ENCODE results near the gene HAUS1.
"Not testable (repeated sequence)": the region's sequence is repeated elsewhere in the genome, so short reads cannot be mapped to it uniquely, and the experiment has no call there.

The HAUS1 gene

GRCh38 chr18:46113751-46114150 lies 9.6 kb downstream of the HAUS1 start:
- WGBS (ENCODE audit: extremely low coverage, insufficient coverage, insufficient read length) = no CpG with 5 or more reads among the region's 1 CpG
- no peak overlapping the region for H3K27ac ChIP-seq (ENCODE audit: low read depth, low read length)

GRCh38 chr18:46126625-46127024 lies 22.4 kb downstream of the HAUS1 start:
- not testable (repeated sequence) for H2AK5ac ChIP-seq (ENCODE audit: low read length); H3K27me3 ChIP-seq (ENCODE audit: insufficient read depth, low read length); H3K4me2 ChIP-seq (ENCODE audit: low read length); H3K27ac ChIP-seq (ENCODE audit: low read depth, low read length); H4K8ac ChIP-seq (ENCODE audit: low read depth, low read length); H3K4me1 ChIP-seq (ENCODE audit: control insufficient read depth in 1 of 2, insufficient read depth in 2 of 2, low read length in 2 of 2); H3K14ac ChIP-seq (ENCODE audit: low read length); H3K23ac ChIP-seq (ENCODE audit: low read length); H3K4me3 ChIP-seq (ENCODE audit: low read depth, low read length); H3K9me3 ChIP-seq (ENCODE audit: insufficient read depth, low read depth, low read length); H3K18ac ChIP-seq (ENCODE audit: low read length); H2BK12ac ChIP-seq (ENCODE audit: low read length); H2BK120ac ChIP-seq (ENCODE audit: insufficient read depth, low read length, poor library complexity); H2BK5ac ChIP-seq (ENCODE audit: low read depth, low read length, poor library complexity); H3K79me2 ChIP-seq (ENCODE audit: control insufficient read depth, insufficient read depth, low read length, poor library complexity); H4K12ac ChIP-seq (ENCODE audit: low read depth, low read length); H3K4ac ChIP-seq (ENCODE audit: low read depth, low read length); H3K9ac ChIP-seq (ENCODE audit: low read length); DNase-seq; H4K91ac ChIP-seq (ENCODE audit: low read depth, low read length); H2AFZ ChIP-seq (ENCODE audit: insufficient read depth, low read length, poor library complexity); H3K79me1 ChIP-seq (ENCODE audit: low read length)
- WGBS (ENCODE audit: extremely low coverage, insufficient coverage, insufficient read length) = no CpG with 5 or more reads among the region's 4 CpGs
- peaks cover 15 to 24% of the 10 kb centered on the region in 2 experiments for H3K36me3 ChIP-seq (ENCODE audit: control insufficient read depth in 1 of 2, insufficient read depth in 2 of 2, low read length in 2 of 2)

More at GRCh38 chr18:46113751-46114150, 9.6 kb downstream of the HAUS1 start:
- no peak overlapping the region for H2BK120ac ChIP-seq (ENCODE audit: insufficient read depth, low read length, poor library complexity)
- H3K4ac ChIP-seq (ENCODE audit: low read depth, low read length) = no peak overlapping the region
- H3K9me3 ChIP-seq (ENCODE audit: insufficient read depth, low read depth, low read length) = no peaks in the 10 kb centered on the region
- H4K91ac ChIP-seq (ENCODE audit: low read depth, low read length) = no peak overlapping the region
- peaks cover 8 to 10% of the 10 kb centered on the region in 2 experiments for H3K36me3 ChIP-seq (ENCODE audit: control insufficient read depth in 1 of 2, insufficient read depth in 2 of 2, low read length in 2 of 2)
- H3K4me3 ChIP-seq (ENCODE audit: low read depth, low read length) = no peak overlapping the region
- no peak overlapping the region for H4K8ac ChIP-seq (ENCODE audit: low read depth, low read length)
- peaks cover 2 to 5% of the 10 kb centered on the region in 2 experiments for H3K4me1 ChIP-seq (ENCODE audit: control insufficient read depth in 1 of 2, insufficient read depth in 2 of 2, low read length in 2 of 2)
- H3K4me2 ChIP-seq (ENCODE audit: low read length) = no peak overlapping the region
- no peak overlapping the region for H3K14ac ChIP-seq (ENCODE audit: low read length)
- H3K9ac ChIP-seq (ENCODE audit: low read length) = no peak overlapping the region
- H3K23ac ChIP-seq (ENCODE audit: low read length) = no peak overlapping the region
- DNase-seq = peak in 1 of 2 donors; percentile 39
- no peak overlapping the region for H2AK5ac ChIP-seq (ENCODE audit: low read length)
- no peak overlapping the region for H3K18ac ChIP-seq (ENCODE audit: low read length)
- no peaks in the 10 kb centered on the region for H3K79me1 ChIP-seq (ENCODE audit: low read length)
- no peaks in the 10 kb centered on the region for H3K27me3 ChIP-seq (ENCODE audit: insufficient read depth, low read length)
- H3K79me2 ChIP-seq (ENCODE audit: control insufficient read depth, insufficient read depth, low read length, poor library complexity) = no peaks in the 10 kb centered on the region
- H2BK12ac ChIP-seq (ENCODE audit: low read length) = no peak overlapping the region
- H4K12ac ChIP-seq (ENCODE audit: low read depth, low read length) = no peak overlapping the region
- H2BK5ac ChIP-seq (ENCODE audit: low read depth, low read length, poor library complexity) = no peak overlapping the region
- H2AFZ ChIP-seq (ENCODE audit: insufficient read depth, low read length, poor library complexity) = no peak overlapping the region

- H3K14ac ChIP-seq (ENCODE audit: low read length) = no peak overlapping the region
- WGBS (ENCODE audit: extremely low coverage, insufficient coverage, insufficient read length) = no CpG with 5 or more reads among the region's 2 CpGs
- no peak overlapping the region for H2BK120ac ChIP-seq (ENCODE audit: insufficient read depth, low read length, poor library complexity)
- no peaks in the 10 kb centered on the region for H3K9me3 ChIP-seq (ENCODE audit: insufficient read depth, low read depth, low read length)
- no peak overlapping the region for H3K4me2 ChIP-seq (ENCODE audit: low read length)
- no peak overlapping the region for H3K9ac ChIP-seq (ENCODE audit: low read length)
- no peak for DNase-seq
- H3K79me1 ChIP-seq (ENCODE audit: low read length) = no peaks in the 10 kb centered on the region
- H3K23ac ChIP-seq (ENCODE audit: low read length) = no peak overlapping the region
- H2BK5ac ChIP-seq (ENCODE audit: low read depth, low read length, poor library complexity) = no peak overlapping the region
- H2BK12ac ChIP-seq (ENCODE audit: low read length) = no peak overlapping the region
- no peaks in the 10 kb centered on the region for H3K79me2 ChIP-seq (ENCODE audit: control insufficient read depth, insufficient read depth, low read length, poor library complexity)
- no peak overlapping the region for H4K91ac ChIP-seq (ENCODE audit: low read depth, low read length)
- no peak overlapping the region for H3K4me3 ChIP-seq (ENCODE audit: low read depth, low read length)
- no peaks in the 10 kb centered on the region for H3K4me1 ChIP-seq (ENCODE audit: control insufficient read depth in 1 of 2, insufficient read depth in 2 of 2, low read length in 2 of 2)
- H2AFZ ChIP-seq (ENCODE audit: insufficient read depth, low read length, poor library complexity) = no peak overlapping the region
- H3K27ac ChIP-seq (ENCODE audit: low read depth, low read length) = no peak overlapping the region
- H3K4ac ChIP-seq (ENCODE audit: low read depth, low read length) = no peak overlapping the region
- no peak overlapping the region for H4K8ac ChIP-seq (ENCODE audit: low read depth, low read length)
- no peak overlapping the region for H3K18ac ChIP-seq (ENCODE audit: low read length)
- H2AK5ac ChIP-seq (ENCODE audit: low read length) = no peak overlapping the region
- no peak overlapping the region for H4K12ac ChIP-seq (ENCODE audit: low read depth, low read length)
- H3K36me3 ChIP-seq (ENCODE audit: control insufficient read depth in 1 of 2, insufficient read depth in 2 of 2, low read length in 2 of 2) = peaks cover 15 to 17% of the 10 kb centered on the region in 2 experiments
- no peaks in the 10 kb centered on the region for H3K27me3 ChIP-seq (ENCODE audit: insufficient read depth, low read length)
These were observed 25.9 kb downstream of the HAUS1 start for GRCh38 chr18:46130061-46130460.

- not testable (repeated sequence) for H3K27me3 ChIP-seq (ENCODE audit: insufficient read depth, low read length); H2AFZ ChIP-seq (ENCODE audit: insufficient read depth, low read length, poor library complexity)
These were observed 26.4 kb downstream of the HAUS1 start for GRCh38 chr18:46130549-46130948.

More at GRCh38 chr18:46130549-46130948, 26.4 kb downstream of the HAUS1 start:
- H3K4me3 ChIP-seq (ENCODE audit: low read depth, low read length); H4K8ac ChIP-seq (ENCODE audit: low read depth, low read length); H4K91ac ChIP-seq (ENCODE audit: low read depth, low read length); H4K12ac ChIP-seq (ENCODE audit: low read depth, low read length); H3K18ac ChIP-seq (ENCODE audit: low read length); DNase-seq; H3K9me3 ChIP-seq (ENCODE audit: insufficient read depth, low read depth, low read length); H2BK5ac ChIP-seq (ENCODE audit: low read depth, low read length, poor library complexity); H3K79me1 ChIP-seq (ENCODE audit: low read length); H3K4me1 ChIP-seq (ENCODE audit: control insufficient read depth in 1 of 2, insufficient read depth in 2 of 2, low read length in 2 of 2); H3K23ac ChIP-seq (ENCODE audit: low read length); H3K27ac ChIP-seq (ENCODE audit: low read depth, low read length); H2AK5ac ChIP-seq (ENCODE audit: low read length); H3K4ac ChIP-seq (ENCODE audit: low read depth, low read length); H2BK12ac ChIP-seq (ENCODE audit: low read length); H3K4me2 ChIP-seq (ENCODE audit: low read length); H3K14ac ChIP-seq (ENCODE audit: low read length); H2BK120ac ChIP-seq (ENCODE audit: insufficient read depth, low read length, poor library complexity); H3K79me2 ChIP-seq (ENCODE audit: control insufficient read depth, insufficient read depth, low read length, poor library complexity); H3K9ac ChIP-seq (ENCODE audit: low read length): not testable (repeated sequence)
- no CpG with 5 or more reads among the region's 8 CpGs for WGBS (ENCODE audit: extremely low coverage, insufficient coverage, insufficient read length)
- H3K36me3 ChIP-seq (ENCODE audit: control insufficient read depth in 1 of 2, insufficient read depth in 2 of 2, low read length in 2 of 2) = peaks cover 15 to 16% of the 10 kb centered on the region in 2 experiments
